SIG-M5 treated with dmso at 0.1 percent for 504 hours (cell line): ENCODE results near the gene ST7.
"Not testable (repeated sequence)": the region's sequence is repeated elsewhere in the genome, so short reads cannot be mapped to it uniquely, and the experiment has no call there.

Experiments used
- DNase-seq: peaks from one replicate; lab custom pipeline; 2025; ENCODE audit not compliant: unreplicated experiment; lab: John Stamatoyannopoulos, UW

The ST7 gene

DNA sequence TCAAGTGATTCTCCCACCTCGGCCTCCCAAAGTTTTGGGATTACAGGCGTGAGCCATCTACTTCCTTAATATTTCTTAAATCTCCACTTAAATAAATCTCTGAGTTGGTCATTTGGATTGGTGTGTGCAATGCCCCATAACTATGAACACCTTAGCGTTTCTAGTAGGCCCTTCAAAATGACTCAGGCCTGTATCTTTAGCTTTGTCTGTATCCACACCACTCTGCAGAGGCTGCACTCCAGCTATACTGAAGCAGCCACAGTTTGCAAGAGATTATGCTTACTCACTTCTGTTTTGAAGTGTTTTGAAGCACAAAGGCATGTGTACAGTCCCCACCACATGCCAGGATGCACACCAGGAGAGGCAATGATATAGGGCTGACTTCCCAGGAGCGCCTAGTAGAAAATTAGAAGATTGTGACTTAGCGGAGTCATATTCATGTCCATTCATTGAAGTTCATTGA, 2.4 kb upstream of the ST7 start:
- DNase-seq, result no peak

DNA sequence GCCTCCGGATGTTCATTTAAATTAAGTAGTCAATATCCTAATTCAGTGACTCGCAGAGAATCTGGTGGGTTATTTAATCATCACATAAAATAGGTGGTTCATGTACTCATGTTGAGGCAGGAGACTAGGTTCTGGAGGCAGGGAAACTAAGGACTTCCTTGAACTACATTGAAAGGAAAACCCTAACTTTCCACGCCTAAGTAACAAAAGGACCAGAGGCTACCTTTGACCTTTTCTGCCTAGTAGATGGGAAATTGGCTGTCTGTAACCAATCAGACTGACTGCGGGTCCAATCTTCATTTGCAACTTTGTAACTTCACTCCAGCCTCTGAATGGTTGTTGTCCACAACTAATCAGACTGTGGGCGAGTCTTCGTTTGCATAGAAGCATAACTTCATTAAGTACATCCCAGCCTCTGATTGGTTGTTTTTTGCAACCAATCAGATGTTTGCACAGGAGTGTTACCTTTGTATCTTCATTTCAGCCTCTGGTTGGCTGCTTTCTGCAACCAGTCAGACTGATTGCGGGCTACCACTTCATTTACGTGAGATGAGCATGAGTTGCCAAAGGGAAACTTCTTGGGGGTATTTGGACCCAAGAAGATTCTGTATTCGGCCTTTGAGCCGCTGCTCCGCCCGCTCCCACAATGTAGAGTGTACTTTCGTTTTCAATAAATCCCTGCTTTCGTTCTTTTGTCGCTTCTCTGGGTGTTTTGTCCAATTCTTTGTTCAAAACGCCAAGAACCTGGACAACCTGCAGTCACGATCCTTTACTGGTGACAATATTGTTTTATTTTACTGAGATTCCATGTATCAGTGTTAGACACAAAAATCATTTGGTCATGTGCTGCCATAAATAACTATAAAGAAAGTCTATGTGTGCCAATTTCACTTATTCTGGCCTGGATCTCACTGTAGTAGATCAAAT, 1.7 kb upstream of the ST7 start:
- DNase-seq, result no peak

GRCh38 chr7:116952635-116953371, 498 bp upstream of the ST7 start:
- peak; percentile 77 for DNase-seq

- DNase-seq, result peak; percentile 61
Measured at GRCh38 chr7:116953906-116954838, 871 bp downstream of the ST7 start.

DNA sequence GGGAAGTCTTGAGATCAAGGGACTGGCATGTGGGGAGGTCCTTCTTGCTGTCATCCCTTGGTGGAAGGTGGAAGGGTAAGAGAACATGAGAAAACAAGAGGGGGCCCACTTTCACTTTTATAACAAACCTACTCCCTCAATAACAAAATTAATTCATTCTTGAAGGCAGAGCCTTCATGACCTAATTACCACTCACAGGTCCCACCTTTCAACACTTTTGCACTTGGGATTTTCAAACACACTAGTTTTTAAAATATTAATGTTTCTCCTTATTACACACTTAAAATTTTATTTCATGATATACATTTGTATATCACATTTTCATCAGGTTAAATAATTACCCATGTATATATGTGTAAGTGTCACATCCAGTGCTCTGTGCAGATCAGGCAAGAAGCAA, 2.0 kb downstream of the ST7 start:
- DNase-seq, result no peak

DNA sequence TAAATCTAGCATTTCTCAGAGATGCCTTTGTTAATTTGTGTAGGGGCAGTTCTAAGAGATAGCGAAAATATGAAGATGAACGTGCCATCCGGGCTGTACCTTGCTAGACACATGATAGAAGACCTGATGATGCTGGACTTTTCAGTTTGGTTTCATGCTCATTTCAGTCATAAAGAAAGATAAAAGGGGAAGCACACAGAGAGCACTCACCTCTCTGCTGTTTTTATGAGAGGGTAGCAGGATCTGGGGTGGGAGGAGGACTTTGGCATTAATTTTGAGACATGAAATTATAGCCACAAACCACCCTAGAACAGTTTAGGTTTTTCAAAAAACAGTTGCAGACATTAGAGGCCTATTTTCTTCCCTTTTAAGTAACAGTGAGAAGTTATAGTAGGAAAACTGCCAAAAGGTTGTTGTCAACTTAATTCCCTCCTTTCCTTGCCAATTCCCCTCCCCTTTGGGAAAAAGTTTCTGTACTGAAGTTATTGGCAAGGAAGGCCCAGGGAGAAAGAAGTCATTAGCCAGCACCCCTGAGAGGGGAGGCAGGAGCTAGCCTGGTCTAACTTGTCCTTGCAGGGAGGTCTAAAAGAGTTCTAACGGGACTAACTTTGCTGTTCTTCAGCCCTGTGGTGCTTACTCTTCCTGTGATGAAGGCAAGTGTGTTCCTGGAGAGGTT, 2.6 kb downstream of the ST7 start:
- DNase-seq, result peak; percentile 40

- DNase-seq, result no peak
Measured at GRCh38 chr7:116956477-116956804, 3.1 kb downstream of the ST7 start.

DNA sequence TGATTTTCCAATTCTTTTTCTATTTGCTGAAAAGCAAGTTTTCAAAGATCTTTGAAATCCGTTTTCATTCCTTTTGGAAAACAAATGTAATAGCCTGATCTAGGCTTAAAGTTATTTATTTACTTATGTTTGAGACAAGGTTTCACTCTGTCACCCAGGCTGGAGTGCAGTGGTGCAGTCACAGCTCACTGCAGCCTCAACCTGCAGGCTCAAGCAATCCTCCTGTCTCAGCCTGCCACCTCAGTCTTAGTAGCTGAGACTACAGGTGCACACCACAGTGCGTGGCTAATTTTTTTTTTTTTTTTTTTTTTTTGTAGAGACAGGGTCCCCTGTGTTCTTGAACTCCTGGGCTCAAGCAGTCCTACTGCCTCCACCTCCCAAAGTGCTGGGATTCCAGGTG, 4.6 kb downstream of the ST7 start:
- DNase-seq, result no peak

DNA sequence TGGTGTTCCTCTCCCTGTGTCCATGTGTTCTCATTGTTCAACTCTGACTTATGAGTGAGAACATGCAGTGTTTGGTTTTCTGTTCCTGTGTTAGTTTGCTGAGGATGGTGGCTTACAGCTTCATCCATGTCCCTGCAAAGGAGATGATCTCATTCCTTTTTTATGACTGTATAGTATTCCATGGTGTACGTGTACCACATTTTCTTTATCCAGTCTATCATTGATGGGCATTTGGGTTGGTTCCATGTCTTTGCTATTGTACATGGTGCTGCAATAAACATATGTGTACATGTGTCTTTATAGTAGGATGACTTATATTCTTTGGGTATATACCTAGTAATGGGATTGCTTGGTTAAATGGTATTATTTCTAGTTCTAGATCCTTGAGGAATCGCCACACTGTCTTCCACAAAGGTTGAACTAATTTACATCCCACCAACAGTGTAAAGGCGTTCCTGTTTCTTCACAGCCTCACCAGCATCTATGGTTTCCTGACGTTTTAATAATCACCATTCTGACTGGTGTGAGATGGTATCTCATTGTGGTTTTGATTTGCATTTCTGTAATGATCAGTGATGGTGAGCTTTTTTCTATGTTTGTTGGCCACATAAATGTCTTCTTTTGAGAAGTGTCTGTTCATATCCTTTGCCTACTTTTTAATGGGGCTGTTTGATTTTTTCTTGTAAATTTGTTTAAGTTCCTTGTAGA, 8.8 kb downstream of the ST7 start:
- DNase-seq, result not testable (repeated sequence)

DNA sequence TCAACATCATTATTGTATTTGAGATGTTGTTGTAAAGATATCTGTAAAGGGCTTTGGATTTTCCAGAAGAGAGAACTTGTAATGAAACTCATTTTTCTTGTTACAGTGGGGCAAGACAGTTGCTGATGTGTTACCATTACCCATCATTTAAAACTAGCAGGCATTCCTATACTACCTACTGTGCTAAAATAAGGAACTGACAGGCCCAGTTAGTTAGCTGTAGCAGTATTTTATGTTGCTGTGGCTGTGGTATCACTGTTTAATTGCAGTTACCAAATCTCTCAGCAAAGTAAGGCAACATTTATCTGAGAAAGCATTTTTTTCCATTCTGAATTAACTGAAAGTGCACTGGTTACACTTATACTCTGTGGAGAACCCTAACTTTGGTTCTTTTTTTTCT, 9.9 kb downstream of the ST7 start:
- peak; percentile 25 for DNase-seq

- DNase-seq, result no peak
Measured at GRCh38 chr7:116966601-116967000, 13.3 kb downstream of the ST7 start.

GRCh38 chr7:116967254-116967922, 14.1 kb downstream of the ST7 start:
- no peak for DNase-seq

- DNase-seq, result no peak
Measured at GRCh38 chr7:116967983-116968382, 14.7 kb downstream of the ST7 start.

GRCh38 chr7:116968631-116969030, 15.3 kb downstream of the ST7 start:
- DNase-seq, result no peak

GRCh38 chr7:116969371-116969902, 16.1 kb downstream of the ST7 start:
- no peak for DNase-seq

- DNase-seq, result no peak
Measured at GRCh38 chr7:116970238-116970910, 17.1 kb downstream of the ST7 start.

DNA sequence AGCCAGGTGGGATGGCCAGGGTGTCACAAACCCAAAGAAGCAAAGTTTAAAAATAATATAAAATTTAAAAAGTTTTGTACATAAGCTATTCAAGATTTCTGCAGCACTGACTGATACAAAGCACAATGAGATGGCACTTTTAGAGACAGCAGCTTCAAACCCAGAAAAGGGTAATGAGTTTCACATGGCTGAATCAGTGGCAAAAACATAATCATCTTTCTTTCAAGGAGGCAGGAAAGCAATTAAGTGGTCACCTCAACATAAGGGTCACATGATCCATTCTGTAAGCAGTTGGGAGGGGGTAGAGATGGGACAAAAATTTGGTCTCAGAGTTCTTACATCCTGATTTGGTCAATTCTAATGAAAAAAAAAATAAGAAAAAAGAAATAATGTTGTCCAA, 17.9 kb downstream of the ST7 start:
- not testable (repeated sequence) for DNase-seq

DNA sequence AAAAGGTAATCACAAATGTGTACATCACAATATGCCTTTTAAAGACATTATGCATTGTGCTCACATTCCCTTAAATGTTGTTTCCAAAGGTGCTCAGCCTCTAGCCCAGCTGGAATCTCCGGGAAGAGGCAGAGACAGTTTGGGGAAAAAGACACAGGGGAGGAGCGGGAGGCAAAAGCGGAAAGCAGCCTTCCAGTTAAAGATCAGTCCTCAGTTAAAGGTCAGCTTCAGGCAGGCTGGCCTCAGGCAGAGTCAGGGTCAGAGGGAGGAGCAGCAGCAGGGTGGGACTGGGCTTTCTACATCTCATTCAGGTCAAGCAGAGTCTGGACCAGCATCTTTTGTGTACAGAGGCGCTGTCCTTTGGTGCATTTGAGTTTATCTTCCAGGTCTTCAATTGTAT, 18.6 kb downstream of the ST7 start:
- no peak for DNase-seq

DNA sequence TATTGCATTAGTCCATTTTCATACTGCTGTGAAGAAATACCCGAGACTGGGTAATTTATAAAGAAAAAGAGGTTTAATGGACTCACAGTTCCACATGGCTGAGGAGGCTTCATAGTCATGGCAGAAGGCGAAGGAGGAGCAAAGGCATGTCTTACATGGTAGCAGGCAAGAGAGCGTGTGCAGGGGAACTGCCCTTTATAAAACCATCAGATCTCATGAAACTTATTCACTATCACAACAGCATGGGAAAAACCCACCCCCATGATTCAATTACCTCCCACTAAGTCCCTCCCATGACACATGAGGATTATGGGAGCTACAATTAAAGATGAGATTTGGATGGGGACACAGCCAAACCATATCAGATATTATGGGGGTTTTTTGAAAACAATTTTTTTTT, 21.7 kb downstream of the ST7 start:
- DNase-seq, result not testable (repeated sequence)
